Uterus (tissue), 2 donors: ENCODE data around the gene MAPRE2.
A peak's percentile ranks its signal among the peaks of the same experiment; 100 is the strongest.

ENCODE experiments used
- POLR2A ChIP-seq, 2 donors: fragments of 450-650 bp; IDR thresholded peaks; one replicate each; pipeline ENCODE4 v1.6.1; 2016; ENCODE audit warnings: antibody characterized with exemption in 2 of 2, mild to moderate bottlenecking in 1 of 2, moderate library complexity in 1 of 2
- TF ChIP-seq, protein P1 (sequence below), 4 experiments: fragments of 200-600 bp in 2 of 4; fragments of 450-650 bp in 2 of 4; sonication (generic) in 2 of 4; IDR thresholded peaks; one replicate each; pipeline ENCODE4 v1.5.1; 2016 to 2019; ENCODE audit warnings: antibody characterized with exemption in 4 of 4, mild to moderate bottlenecking in 2 of 4, moderate library complexity in 1 of 4

DNA sequence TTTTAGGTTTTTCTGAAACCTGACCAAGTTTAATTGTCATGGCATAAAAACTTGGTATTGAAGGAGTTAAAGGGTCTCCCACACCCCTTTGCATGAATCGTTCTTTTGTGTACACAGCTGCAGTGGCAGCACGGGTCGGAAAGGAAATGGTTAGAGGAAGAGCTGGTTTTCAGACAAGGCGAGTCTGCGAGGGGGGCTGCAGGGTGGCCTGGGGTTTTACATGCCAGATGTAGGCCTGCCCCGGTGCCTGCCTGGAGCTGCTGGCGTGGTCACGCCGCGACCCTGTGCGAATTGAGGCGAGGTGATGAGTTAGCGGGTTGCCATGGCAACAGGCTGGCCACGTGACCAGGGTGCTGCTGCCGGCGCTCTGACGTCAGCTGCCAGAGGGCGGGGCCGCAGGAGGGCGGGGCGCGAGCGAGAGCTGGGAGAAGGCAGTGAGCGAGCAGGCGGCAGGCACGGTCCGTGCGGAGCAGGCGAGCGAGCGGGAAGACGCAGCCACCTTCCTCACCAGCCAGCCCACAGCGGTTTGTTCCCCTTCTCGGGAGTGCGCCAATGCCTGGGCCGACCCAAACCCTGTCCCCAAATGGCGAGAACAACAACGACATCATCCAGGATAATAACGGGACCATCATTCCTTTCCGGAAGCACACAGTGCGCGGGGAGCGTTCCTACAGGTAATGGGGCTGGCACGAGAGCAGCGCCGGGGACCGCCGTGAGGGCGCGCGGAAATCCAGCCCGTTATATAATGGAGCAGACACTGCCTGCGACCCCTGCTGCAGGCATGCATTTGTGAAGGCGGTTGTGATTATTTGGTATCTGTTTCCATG is at the start of gene MAPRE2:
- TF ChIP-seq, protein P1, sequence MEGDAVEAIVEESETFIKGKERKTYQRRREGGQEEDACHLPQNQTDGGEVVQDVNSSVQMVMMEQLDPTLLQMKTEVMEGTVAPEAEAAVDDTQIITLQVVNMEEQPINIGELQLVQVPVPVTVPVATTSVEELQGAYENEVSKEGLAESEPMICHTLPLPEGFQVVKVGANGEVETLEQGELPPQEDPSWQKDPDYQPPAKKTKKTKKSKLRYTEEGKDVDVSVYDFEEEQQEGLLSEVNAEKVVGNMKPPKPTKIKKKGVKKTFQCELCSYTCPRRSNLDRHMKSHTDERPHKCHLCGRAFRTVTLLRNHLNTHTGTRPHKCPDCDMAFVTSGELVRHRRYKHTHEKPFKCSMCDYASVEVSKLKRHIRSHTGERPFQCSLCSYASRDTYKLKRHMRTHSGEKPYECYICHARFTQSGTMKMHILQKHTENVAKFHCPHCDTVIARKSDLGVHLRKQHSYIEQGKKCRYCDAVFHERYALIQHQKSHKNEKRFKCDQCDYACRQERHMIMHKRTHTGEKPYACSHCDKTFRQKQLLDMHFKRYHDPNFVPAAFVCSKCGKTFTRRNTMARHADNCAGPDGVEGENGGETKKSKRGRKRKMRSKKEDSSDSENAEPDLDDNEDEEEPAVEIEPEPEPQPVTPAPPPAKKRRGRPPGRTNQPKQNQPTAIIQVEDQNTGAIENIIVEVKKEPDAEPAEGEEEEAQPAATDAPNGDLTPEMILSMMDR (IDR thresholded peaks at IDR 0.05): no peak
- peak; percentile 95 to 98 for TF ChIP-seq POLR2A (IDR thresholded peaks at IDR 0.05)
